ENCODE measurements around the gene LINGO1. TPM values are rescaled to one million over a fixed set of nuclear protein-coding genes. Genes with fewer than 3 reads are reported as not detected.

The LINGO1 gene
- total and polyA plus RNA-seq, 9 of the 15 experiments (the other 6 are each of a cell fraction or from before 2014, with no cell fraction given): 0.07 to 15.3 (median 2.1) TPM

GRCh38 chr15:77649017-77649416 lies 16.3 kb upstream of the LINGO1 start (continued):
- TF ChIP-seq, protein P1, sequence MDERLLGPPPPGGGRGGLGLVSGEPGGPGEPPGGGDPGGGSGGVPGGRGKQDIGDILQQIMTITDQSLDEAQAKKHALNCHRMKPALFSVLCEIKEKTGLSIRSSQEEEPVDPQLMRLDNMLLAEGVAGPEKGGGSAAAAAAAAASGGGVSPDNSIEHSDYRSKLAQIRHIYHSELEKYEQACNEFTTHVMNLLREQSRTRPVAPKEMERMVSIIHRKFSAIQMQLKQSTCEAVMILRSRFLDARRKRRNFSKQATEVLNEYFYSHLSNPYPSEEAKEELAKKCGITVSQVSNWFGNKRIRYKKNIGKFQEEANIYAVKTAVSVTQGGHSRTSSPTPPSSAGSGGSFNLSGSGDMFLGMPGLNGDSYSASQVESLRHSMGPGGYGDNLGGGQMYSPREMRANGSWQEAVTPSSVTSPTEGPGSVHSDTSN (CRISPR knock-in tag; IDR thresholded peaks at IDR 0.05; ENCODE audit: low read depth): no peak
- TF ChIP-seq, protein P1 (tag; conservative IDR thresholded peaks at IDR 0.05; ENCODE audit: low read depth): no peak
- TF ChIP-seq KHSRP (IDR thresholded peaks at IDR 0.05) (no peak), JUND (IDR thresholded peaks at IDR 0.05; ENCODE audit: borderline replicate concordance, low read depth, low read length) (no peak), JUND (tag; IDR thresholded peaks at IDR 0.05; ENCODE audit: borderline replicate concordance, low read depth, low read length) (no peak), PRMT5 (CRISPR knock-in tag; IDR thresholded peaks at IDR 0.05) (no peak), ESRRA (IDR thresholded peaks at IDR 0.05; ENCODE audit: borderline replicate concordance, low read depth) (no peak), NFE2 (IDR thresholded peaks at IDR 0.05; ENCODE audit: low read depth) (no peak), RBM39 (optimal IDR thresholded peaks at IDR 0.05; ENCODE audit: low read depth, low read length) (no peak)

- ChIA-PET POLR2A (no interaction called here), CTCF (ENCODE audit: low intra/inter-chr PET ratio) (no interaction called here)
- Histone ChIP-seq H3K4me1 (replicated peaks in 1 of 2; ENCODE audit: control insufficient read depth in 2 of 2, insufficient read depth in 2 of 2, low read length in 2 of 2) (peaks cover 0 to 10% of the 10 kb centered on the region in 2 experiments; a peak in 3 of 5 replicates), H3K9ac (ENCODE audit: insufficient read depth in 1 of 2, low read depth in 2 of 2, low read length in 2 of 2) (0 out of 4 replicates have a peak overlapping the region, but pooled peaks of 1 of the 2 experiments have one; percentile 2), H3K27me3 (ENCODE audit: control insufficient read depth in 2 of 2, insufficient read depth in 2 of 2, low read length in 2 of 2) (peaks cover 17 to 53% of the 10 kb centered on the region in 2 experiments), H3K27ac (ENCODE audit: extremely low read depth, low read depth, low read length) (no peak overlapping the region), H3K4me2 (ENCODE audit: insufficient read depth, low read length) (no peak overlapping the region), H3K9me3 (replicated peaks; ENCODE audit: control insufficient read depth, insufficient read depth, low read depth, low read length) (no peaks in the 10 kb centered on the region), H2AFZ (ENCODE audit: low read depth, low read length) (no peak overlapping the region), H3K36me3 (ENCODE audit: control insufficient read depth, insufficient read depth, low read length) (no peaks in the 10 kb centered on the region), H3K9me1 (ENCODE audit: control insufficient read depth, insufficient read depth, low read length) (no peaks in the 10 kb centered on the region), H4K20me1 (replicated peaks; ENCODE audit: control insufficient read depth, insufficient read depth, low read length) (no peaks in the 10 kb centered on the region; the same call in none of the 2 replicates), H3K4me3 (no peak overlapping the region), H3K79me2 (ENCODE audit: control insufficient read depth, insufficient read depth, low read length) (no peaks in the 10 kb centered on the region)
- in situ Hi-C loops (cut with MboI): no loop called here
- BruUV-seq (replicated peaks): no TSS peak
- intact Hi-C loops (cut with micrococcal nuclease): no loop called here
- 6% methylated on average over 4 of the region's 4 CpGs for WGBS (ENCODE audit: insufficient coverage, low coverage, missing lambda C conversion rate)
- FAIRE-seq: no peak
- no peak for DNase-seq (ENCODE audit: extremely low read depth in 1 of 4, low spot score in 3 of 4)
- peak; percentile 14 to 22; a peak in 1 of 4 replicates for TF ChIP-seq KDM1A (IDR thresholded peaks at IDR 0.05)
- TF ChIP-seq RBM25 (IDR thresholded peaks at IDR 0.05; ENCODE audit: low read depth, low read length, severe bottlenecking): peak; percentile 68
- TF ChIP-seq, protein P1 (CRISPR knock-in tag; IDR thresholded peaks at IDR 0.05; ENCODE audit: low read depth): no peak
- TF ChIP-seq, protein P1 (tag; conservative IDR thresholded peaks at IDR 0.05; ENCODE audit: low read depth): no peak
- TF ChIP-seq MYBL2 (IDR thresholded peaks at IDR 0.05; ENCODE audit: low read depth): no peak
- TF ChIP-seq MYBL2 (CRISPR knock-in tag; IDR thresholded peaks at IDR 0.05; ENCODE audit: borderline replicate concordance): no peak
- TF ChIP-seq SMAD3 (CRISPR knock-in tag; conservative IDR thresholded peaks at IDR 0.05): no peak
- no peak for ATAC-seq
These were observed 15.2 kb upstream of the LINGO1 start for GRCh38 chr15:77647961-77648360.
